GM23248 (cell line): ENCODE measurements around the gene GLRX5.

Experiments
- EZH2 ChIP-seq: fragments of 200-600 bp; sonication (generic); IDR thresholded peaks from 2 replicates; pipeline ENCODE4 v1.6.1; 2018; ENCODE audit warnings: antibody characterized with exemption, mild to moderate bottlenecking; ENCODE audit not compliant: insufficient read depth, poor library complexity, severe bottlenecking
- EZH2phosphoT487 ChIP-seq: fragments of 200-600 bp; sonication (generic); IDR thresholded peaks from 2 replicates; pipeline ENCODE4 v1.6.1; 2018; ENCODE audit warnings: antibody characterized with exemption, moderate library complexity, mild to moderate bottlenecking, low read depth; ENCODE audit not compliant: insufficient read depth

GRCh38 chr14:95516554-95517181 lies 18.2 kb upstream of the GLRX5 start, which contains the start of gene SYNE3:
- TF ChIP-seq EZH2 (no peak), EZH2phosphoT487 (no peak)
